GM04503 (cell line): ENCODE measurements around the gene TYRO3.

ENCODE experiments used
- DNase-seq: peaks from one replicate; pipeline ENCODE4 v3.0.0-alpha.2; 2012; ENCODE audit warnings: low read depth

TYRO3 gene

GRCh38 chr15:41605566-41605965, 46.6 kb downstream of the TYRO3 start:
- no peak for DNase-seq

DNA sequence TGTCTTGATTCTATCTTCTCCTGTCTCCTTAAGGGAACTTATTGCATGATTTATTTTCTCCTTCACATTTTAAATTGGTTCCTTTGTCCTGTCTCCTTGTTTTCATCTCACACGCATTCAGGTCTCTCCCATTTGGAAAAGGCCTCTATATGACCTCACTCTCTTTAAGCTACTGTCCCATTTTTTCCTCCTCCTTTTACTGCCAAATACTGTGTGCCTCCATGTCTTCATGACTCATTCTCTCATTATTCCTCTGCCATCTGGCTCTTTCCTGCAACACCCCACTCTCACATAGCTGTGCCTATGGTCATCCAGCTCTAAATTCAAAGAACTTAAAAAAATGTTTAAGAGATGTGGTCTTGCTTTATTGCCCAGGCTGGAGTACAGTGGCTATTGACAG, 48.0 kb downstream of the TYRO3 start:
- peak; percentile 91 for DNase-seq

- DNase-seq, result no peak
Measured at GRCh38 chr15:41609123-41609522, 50.1 kb downstream of the TYRO3 start.

DNA sequence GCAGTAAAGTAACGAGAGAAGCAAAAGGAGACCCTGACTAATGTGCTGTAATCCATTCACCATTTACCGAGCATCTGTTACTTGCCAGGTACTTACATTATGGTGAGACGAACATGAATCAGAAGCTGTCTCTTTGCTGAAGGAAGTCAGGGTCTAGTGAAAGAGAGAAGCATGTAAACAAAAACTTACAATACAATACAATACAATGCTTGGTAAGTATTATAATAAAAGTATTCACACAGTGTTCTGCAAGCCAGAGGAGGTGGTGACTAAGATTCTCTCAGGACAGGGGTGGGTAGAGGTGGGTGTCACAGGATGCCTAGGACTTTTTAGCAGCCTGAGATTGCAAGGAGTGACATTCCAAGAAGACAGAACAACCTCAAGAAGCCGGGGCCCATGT, 51.0 kb downstream of the TYRO3 start:
- no peak for DNase-seq

DNA sequence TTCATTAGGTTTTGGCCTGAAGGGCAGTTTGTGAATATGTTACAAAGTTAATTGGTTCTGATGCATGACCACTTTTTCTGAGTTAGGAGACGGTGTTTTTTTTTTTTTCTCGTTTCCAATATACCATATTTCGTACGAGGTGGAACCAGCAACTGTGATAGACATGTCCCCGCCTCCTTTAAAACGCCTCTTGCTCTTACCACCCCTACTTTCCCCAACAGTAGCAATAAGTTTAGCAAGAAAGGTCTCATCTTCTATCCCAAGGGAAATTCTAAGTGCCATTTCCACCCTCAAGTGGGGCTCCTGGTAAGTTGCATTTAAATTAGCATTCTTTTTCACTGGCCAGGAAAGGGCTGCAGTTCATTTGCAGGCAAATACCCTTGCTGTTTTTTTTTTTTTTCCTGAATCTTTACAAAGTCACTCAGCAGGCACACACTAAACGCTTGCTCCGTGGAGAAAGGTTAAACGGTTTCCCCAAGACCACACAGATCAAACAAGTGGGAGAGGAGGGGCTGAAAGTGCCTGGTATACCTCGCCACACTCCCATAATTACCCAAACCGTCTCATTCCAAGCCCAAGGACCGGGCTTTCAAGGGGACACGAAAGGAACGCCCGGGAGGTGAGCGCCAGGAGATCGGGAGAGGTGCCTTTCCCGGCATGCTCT, 61.7 kb downstream of the TYRO3 start:
- no peak for DNase-seq

- DNase-seq, result no peak
Measured at GRCh38 chr15:41621200-41622193, 62.5 kb downstream of the TYRO3 start.

- no peak for DNase-seq
Measured at GRCh38 chr15:41622901-41623300, 63.9 kb downstream of the TYRO3 start.

DNA sequence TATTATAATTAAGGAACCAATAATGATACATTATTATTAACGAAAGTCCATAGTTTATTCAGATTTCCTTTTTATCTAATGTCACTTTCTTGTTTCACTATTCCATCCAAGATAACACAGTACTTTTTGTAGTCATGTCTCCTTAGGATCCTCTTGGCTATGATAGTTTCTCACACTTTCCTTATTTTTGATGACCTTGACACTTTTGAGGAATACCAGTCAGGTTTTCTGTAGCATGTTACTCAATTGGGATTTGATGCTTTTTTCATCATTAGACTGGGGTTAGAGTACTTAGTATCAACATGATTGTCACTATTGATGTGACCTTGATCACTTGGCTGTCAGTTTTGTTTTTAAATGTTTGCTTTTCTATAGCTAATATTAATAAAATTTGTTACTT, 68.2 kb downstream of the TYRO3 start:
- no peak for DNase-seq

GRCh38 chr15:41629463-41629862, 70.5 kb downstream of the TYRO3 start:
- DNase-seq, result no peak

GRCh38 chr15:41629883-41630282, 70.9 kb downstream of the TYRO3 start:
- no peak for DNase-seq

DNA sequence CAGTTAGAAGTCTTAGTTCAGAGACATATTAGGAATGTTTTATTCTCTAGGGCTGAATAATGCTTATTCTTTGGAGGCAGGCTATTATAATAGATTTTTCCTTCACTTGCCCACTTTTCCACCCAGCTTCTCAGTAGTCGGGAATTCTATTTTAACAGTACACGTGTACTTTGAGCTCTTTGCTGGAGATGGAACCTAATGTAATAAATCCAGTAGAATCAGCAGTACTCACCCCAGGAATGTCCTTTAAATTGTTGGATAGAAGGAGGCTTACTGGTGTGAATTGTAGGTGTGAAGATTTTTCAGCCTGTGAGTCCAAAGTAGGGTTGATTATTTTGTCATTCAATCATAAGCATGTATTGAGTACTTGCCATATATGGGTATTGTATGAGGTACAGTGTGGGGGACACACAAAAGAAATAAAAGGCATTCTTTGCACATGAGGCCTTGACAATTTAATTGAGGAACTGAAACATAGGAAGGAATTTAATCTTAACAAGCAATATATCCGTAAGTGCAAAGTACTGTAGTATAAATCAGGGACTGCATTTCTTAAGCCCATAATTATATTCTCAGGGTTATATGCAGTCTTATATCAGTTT, 71.7 kb downstream of the TYRO3 start:
- no peak for DNase-seq

DNA sequence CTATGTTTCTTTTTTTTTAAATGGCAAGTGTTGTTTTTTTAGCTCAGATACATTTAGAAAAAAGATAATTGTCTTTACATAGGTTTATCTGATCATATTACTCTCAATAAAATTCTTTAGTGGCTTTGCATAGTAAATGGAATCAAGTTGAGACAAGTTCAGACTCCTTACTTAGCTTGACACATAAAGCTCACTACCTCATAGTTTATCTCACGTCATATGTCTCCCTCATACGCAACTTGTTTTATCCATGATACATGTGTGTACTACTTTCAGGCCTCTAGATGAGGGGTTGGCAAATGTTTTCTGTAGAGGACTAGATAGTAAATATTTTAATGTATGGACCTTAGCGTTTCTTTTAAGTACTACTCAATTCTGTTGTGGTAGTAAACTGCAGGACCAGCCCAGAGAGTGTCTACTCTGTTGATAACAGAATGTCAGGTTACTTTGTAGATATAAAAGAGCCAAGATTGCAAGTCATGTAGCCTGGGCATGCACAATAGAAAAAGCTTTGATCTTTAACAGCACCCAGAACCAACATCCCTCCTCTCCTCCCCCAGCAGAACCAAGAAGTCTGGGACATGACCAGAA, 73.0 kb downstream of the TYRO3 start:
- no peak for DNase-seq
